Measurements from ENCODE around the gene RPA3. TPM values are rescaled to one million over a fixed set of nuclear protein-coding genes. Genes with fewer than 3 reads are reported as not detected.

The RPA3 gene
- total and polyA plus RNA-seq, 8 donors, result 6.7 to 44.9 (median 28.7) TPM; not detected in 1

DNA sequence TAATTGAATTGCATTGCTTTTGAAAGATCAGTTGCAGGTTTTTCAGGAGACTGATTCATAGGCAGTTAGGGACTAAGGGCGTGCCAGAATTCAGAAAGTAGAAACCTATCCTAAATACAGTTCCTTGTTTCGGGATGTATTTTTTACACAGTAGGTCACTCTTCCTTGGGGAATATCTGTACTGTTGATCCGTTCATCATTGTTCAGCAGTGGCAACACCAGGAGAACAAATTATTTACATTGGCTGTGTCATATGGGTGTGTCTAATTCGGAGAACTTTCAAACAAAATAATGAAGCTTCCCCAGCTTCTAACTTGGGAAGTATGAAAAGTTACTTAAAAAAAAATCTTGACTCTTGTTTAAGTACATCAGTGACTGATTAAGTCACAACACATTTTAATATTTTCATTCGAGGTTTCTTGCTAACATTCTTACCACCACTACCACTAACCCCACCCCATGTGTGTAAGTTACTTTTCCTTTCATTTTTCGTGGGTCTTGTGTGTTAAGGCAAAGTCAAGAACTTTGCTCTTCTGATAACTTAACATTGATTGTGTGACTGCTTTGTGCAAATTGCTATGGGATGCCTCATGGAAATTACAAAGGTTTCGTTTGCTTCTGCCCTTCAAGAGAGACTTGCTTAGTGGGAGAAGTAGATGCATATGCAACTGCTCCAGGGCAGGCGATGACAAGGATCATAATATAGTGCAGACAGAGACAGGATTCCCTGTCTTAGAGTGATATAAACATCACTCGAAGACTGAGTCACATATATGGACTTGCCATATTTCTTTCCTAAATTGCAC lies 43.8 kb upstream of the RPA3 start:
- Histone ChIP-seq H3K4me3 (peak overlapping the region; percentile 32 to 42 (median 38)), H3K27ac (peak overlapping the region; percentile 77 to 85 (median 83)), H3K4me1 (peaks cover 10 to 63% (median 37%) of the 10 kb centered on the region in 4 donors), H3K36me3 (no peaks in the 10 kb centered on the region), H3K9me3 (no peaks in the 10 kb centered on the region), H3K27me3 (no peaks in the 10 kb centered on the region)
- no peak for TF ChIP-seq CTCF (IDR thresholded peaks at IDR 0.05)
- TF ChIP-seq POLR2AphosphoS5 (IDR thresholded peaks at IDR 0.05), result peak in 2 of 3 donors; percentile 9 to 35
- peak in 1 of 2 donors; percentile 73 for DNase-seq
- intact Hi-C loops (cut with DNase I; ENCODE audit: low total_unique reads), result no loop called here
- 6 to 9% (median 7%) methylated on average over 9 of the region's 9 CpGs for WGBS, 5 donors

DNA sequence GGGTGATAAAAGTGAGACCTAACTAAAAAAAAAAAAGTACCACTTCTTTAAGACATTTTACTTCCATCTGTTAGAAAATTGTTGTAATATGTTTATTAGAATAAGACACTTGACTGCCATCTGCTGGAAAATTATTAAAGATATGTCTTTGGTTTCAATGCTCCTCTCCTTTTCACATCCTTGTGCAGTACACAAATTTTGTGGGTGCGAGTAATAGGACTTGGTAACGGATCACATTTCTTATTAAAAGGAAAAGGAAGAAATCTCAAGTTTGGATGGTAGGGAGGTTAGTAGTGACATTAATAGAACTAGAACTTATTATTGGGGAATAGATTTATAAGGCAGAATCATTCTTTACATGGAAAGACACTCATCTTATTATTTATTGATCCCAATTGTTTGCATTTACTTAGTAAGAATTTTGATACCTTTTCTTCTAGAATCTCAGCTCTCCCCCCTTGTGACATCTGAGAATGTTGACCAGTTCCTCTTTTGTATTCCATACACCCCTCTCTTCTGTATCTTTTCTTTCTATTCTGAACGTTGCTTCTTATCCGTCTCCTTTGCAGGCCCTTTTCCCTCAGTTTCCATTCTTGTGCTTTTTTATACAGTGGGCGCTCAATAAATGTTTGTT lies 43.0 kb upstream of the RPA3 start:
- peak in 1 of 2 donors; percentile 63 for DNase-seq
- Histone ChIP-seq H3K4me1 (peaks cover 10 to 60% (median 34%) of the 10 kb centered on the region in 4 donors), H3K27ac (peak overlapping the region in 4 of 5 donors; percentile 77 to 85 (median 82)), H3K27me3 (no peaks in the 10 kb centered on the region), H3K4me3 (peak overlapping the region; percentile 32 to 42 (median 38)), H3K9me3 (no peaks in the 10 kb centered on the region), H3K36me3 (no peaks in the 10 kb centered on the region)
- TF ChIP-seq POLR2AphosphoS5 (IDR thresholded peaks at IDR 0.05) (no peak), CTCF (IDR thresholded peaks at IDR 0.05) (peak in 3 of 7 experiments; percentile 16 to 23 (median 19))
- WGBS, 5 donors, result 25 to 41% (median 25%) methylated on average over 5 of the region's 5 CpGs
- intact Hi-C loops (cut with DNase I; ENCODE audit: low total_unique reads), result no loop called here

GRCh38 chr7:7757576-7757975 lies 39.2 kb upstream of the RPA3 start:
- DNase-seq, result no peak
- no peaks in the 10 kb centered on the region for H3K27me3 ChIP-seq
- TF ChIP-seq CTCF (IDR thresholded peaks at IDR 0.05) (no peak), POLR2AphosphoS5 (IDR thresholded peaks at IDR 0.05) (no peak), EP300 (IDR thresholded peaks at IDR 0.05) (no peak), POLR2A (IDR thresholded peaks at IDR 0.05) (no peak)
- intact Hi-C loops (cut with DNase I; ENCODE audit: low total_unique reads), result no loop called here
- no peak overlapping the region for H3K27ac ChIP-seq
- no peaks in the 10 kb centered on the region for H3K9me3 ChIP-seq
- H3K4me1 ChIP-seq, result peaks cover 6 to 25% (median 11%) of the 10 kb centered on the region in 4 donors
- 71 to 88% (median 72%) methylated on average over 4 of the region's 4 CpGs for WGBS, 5 donors
- H3K36me3 ChIP-seq, result no peaks in the 10 kb centered on the region
- H3K4me3 ChIP-seq, result no peak overlapping the region

- Histone ChIP-seq H3K4me3 (no peak overlapping the region), H3K27ac (no peak overlapping the region), H3K27me3 (no peaks in the 10 kb centered on the region), H3K9me3 (no peaks in the 10 kb centered on the region), H3K36me3 (no peaks in the 10 kb centered on the region), H3K4me1 (peaks cover 4 to 20% (median 8%) of the 10 kb centered on the region in 4 donors)
- DNase-seq, result no peak
- 89 to 100% (median 94%) methylated on average over 3 of the region's 3 CpGs for WGBS, 5 donors
- intact Hi-C loops (cut with DNase I; ENCODE audit: low total_unique reads), result no loop called here
- TF ChIP-seq POLR2AphosphoS5 (IDR thresholded peaks at IDR 0.05) (no peak), CTCF (IDR thresholded peaks at IDR 0.05) (no peak), EP300 (IDR thresholded peaks at IDR 0.05) (no peak), POLR2A (IDR thresholded peaks at IDR 0.05) (no peak)
Observed at GRCh38 chr7:7756577-7756976, 38.2 kb upstream of the RPA3 start.

All from stomach (tissue), 9 donors.